ENCODE measurements around the gene ZNF384. TPM values are rescaled to one million over a fixed set of nuclear protein-coding genes. Genes with fewer than 3 reads are reported as not detected.
A peak's percentile ranks its signal among the peaks of the same experiment; 100 is the strongest.

ZNF384 gene
- total and polyA plus RNA-seq, 4 donors = 3.9 to 12.7 (median 10.0) TPM

DNA sequence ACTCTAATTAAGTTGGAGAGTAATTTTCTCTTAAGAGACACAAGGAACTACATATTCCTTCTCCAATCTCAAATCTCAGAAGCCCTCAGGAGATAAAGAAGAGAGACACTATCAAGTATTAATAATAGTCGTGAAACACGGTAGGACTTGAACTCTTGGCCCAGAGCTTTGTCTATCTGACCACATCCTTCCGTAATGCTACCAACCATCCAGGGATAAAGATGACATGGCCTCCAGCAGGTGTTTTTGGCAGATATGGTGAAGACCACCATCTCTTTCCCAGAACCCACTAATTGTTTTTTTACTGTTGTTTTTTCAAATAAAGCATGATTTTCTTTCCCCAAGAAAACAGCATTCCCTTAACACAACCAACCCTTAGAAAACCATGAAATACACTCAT, 3.4 kb downstream of the ZNF384 start:
- Histone ChIP-seq H3K4me3 (ENCODE audit: low read depth in 1 of 3, low read length in 3 of 3) (no peak overlapping the region), H3K9ac (ENCODE audit: low read depth in 1 of 2, low read length in 2 of 2) (no peak overlapping the region), H3K4me1 (ENCODE audit: control insufficient read depth in 4 of 4, insufficient read depth in 4 of 4, low read length in 3 of 4) (peaks cover 4 to 28% (median 24%) of the 10 kb centered on the region in 4 donors), H3K9me3 (ENCODE audit: control insufficient read depth in 4 of 4, low read length in 3 of 4) (no peaks in the 10 kb centered on the region), H3K36me3 (ENCODE audit: control insufficient read depth in 4 of 4, insufficient read depth in 3 of 4, low read depth in 1 of 4, low read length in 3 of 4) (peaks cover 1 to 12% (median 8%) of the 10 kb centered on the region in 4 donors), H3K27ac (ENCODE audit: low read depth in 1 of 2, low read length in 2 of 2) (no peak overlapping the region), H3K27me3 (ENCODE audit: control insufficient read depth in 4 of 4, insufficient read depth in 4 of 4, low read length in 3 of 4) (no peaks in the 10 kb centered on the region)
- no peak for TF ChIP-seq FOXA1 (IDR thresholded peaks at IDR 0.05)
- no peak for TF ChIP-seq HNF4G (IDR thresholded peaks at IDR 0.05)
- TF ChIP-seq SP1 (IDR thresholded peaks at IDR 0.05) = no peak
- TF ChIP-seq, protein P1, sequence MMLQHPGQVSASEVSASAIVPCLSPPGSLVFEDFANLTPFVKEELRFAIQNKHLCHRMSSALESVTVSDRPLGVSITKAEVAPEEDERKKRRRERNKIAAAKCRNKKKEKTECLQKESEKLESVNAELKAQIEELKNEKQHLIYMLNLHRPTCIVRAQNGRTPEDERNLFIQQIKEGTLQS (IDR thresholded peaks at IDR 0.05) = no peak
- TF ChIP-seq, protein P2, sequence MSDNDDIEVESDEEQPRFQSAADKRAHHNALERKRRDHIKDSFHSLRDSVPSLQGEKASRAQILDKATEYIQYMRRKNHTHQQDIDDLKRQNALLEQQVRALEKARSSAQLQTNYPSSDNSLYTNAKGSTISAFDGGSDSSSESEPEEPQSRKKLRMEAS (IDR thresholded peaks at IDR 0.05) = no peak
- no peak for DNase-seq (ENCODE audit: low spot score)
- WGBS = 84% methylated on average over 3 of the region's 3 CpGs

DNA sequence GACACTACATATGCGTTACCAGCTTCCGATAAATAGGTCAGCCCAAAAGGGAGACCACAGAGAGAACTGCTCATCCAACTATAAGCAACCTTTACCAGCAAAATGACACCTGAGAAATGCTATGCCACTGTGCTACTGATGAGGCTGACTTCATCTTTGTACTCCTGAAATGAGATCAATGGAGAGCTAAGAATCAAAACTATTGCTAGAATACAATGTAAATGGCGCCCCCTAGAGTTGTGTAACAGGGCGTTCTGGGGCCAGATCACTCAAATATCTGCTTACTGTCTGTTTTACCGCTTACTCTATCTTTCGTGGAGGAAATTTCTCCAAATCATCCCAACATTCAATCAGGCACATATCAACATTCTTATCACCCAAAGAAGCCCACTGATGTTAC, 4.6 kb downstream of the ZNF384 start:
- Histone ChIP-seq H3K27me3 (ENCODE audit: control insufficient read depth in 4 of 4, insufficient read depth in 4 of 4, low read length in 3 of 4) (no peaks in the 10 kb centered on the region), H3K4me1 (ENCODE audit: control insufficient read depth in 4 of 4, insufficient read depth in 4 of 4, low read length in 3 of 4) (peaks cover 4 to 21% (median 15%) of the 10 kb centered on the region in 4 donors), H3K36me3 (ENCODE audit: control insufficient read depth in 4 of 4, insufficient read depth in 3 of 4, low read depth in 1 of 4, low read length in 3 of 4) (peaks cover 1 to 20% (median 9%) of the 10 kb centered on the region in 4 donors), H3K9ac (ENCODE audit: low read depth in 1 of 2, low read length in 2 of 2) (no peak overlapping the region), H3K9me3 (ENCODE audit: control insufficient read depth in 4 of 4, low read length in 3 of 4) (no peaks in the 10 kb centered on the region), H3K27ac (ENCODE audit: low read depth in 1 of 2, low read length in 2 of 2) (no peak overlapping the region), H3K4me3 (ENCODE audit: low read depth in 1 of 3, low read length in 3 of 3) (no peak overlapping the region)
- TF ChIP-seq, protein P1 (IDR thresholded peaks at IDR 0.05) = no peak
- TF ChIP-seq, protein P3, sequence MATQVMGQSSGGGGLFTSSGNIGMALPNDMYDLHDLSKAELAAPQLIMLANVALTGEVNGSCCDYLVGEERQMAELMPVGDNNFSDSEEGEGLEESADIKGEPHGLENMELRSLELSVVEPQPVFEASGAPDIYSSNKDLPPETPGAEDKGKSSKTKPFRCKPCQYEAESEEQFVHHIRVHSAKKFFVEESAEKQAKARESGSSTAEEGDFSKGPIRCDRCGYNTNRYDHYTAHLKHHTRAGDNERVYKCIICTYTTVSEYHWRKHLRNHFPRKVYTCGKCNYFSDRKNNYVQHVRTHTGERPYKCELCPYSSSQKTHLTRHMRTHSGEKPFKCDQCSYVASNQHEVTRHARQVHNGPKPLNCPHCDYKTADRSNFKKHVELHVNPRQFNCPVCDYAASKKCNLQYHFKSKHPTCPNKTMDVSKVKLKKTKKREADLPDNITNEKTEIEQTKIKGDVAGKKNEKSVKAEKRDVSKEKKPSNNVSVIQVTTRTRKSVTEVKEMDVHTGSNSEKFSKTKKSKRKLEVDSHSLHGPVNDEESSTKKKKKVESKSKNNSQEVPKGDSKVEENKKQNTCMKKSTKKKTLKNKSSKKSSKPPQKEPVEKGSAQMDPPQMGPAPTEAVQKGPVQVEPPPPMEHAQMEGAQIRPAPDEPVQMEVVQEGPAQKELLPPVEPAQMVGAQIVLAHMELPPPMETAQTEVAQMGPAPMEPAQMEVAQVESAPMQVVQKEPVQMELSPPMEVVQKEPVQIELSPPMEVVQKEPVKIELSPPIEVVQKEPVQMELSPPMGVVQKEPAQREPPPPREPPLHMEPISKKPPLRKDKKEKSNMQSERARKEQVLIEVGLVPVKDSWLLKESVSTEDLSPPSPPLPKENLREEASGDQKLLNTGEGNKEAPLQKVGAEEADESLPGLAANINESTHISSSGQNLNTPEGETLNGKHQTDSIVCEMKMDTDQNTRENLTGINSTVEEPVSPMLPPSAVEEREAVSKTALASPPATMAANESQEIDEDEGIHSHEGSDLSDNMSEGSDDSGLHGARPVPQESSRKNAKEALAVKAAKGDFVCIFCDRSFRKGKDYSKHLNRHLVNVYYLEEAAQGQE (IDR thresholded peaks at IDR 0.05) = no peak
- TF ChIP-seq, protein P4, sequence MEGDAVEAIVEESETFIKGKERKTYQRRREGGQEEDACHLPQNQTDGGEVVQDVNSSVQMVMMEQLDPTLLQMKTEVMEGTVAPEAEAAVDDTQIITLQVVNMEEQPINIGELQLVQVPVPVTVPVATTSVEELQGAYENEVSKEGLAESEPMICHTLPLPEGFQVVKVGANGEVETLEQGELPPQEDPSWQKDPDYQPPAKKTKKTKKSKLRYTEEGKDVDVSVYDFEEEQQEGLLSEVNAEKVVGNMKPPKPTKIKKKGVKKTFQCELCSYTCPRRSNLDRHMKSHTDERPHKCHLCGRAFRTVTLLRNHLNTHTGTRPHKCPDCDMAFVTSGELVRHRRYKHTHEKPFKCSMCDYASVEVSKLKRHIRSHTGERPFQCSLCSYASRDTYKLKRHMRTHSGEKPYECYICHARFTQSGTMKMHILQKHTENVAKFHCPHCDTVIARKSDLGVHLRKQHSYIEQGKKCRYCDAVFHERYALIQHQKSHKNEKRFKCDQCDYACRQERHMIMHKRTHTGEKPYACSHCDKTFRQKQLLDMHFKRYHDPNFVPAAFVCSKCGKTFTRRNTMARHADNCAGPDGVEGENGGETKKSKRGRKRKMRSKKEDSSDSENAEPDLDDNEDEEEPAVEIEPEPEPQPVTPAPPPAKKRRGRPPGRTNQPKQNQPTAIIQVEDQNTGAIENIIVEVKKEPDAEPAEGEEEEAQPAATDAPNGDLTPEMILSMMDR (IDR thresholded peaks at IDR 0.05; ENCODE audit: low read depth, low read length, missing input control) = peak; percentile 27
- peak; percentile 44 to 66 for TF ChIP-seq RAD21 (IDR thresholded peaks at IDR 0.05)
- TF ChIP-seq HNF4A (conservative IDR thresholded peaks at IDR 0.05) = no peak
- no peak for DNase-seq (ENCODE audit: low spot score)
- WGBS = 75% methylated on average over 6 of the region's 6 CpGs

DNA sequence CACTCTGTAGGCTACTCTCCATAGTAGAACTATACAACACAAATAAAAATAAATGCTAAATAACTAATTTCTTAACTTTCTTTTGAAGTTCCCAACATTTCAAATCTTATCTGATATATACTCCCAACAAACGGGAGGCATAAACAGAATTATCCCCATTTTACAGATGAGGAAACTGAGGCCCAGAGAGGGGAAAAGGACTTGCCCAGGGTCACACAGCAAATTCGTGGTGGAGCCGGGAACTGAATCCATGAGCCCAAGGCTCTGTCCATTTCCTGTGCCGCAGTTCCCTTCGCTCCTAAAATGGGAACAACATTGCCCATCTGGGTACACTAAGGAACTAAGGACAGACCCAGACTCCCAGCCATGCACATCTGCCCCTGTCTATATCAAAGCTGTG, 12.2 kb downstream of the ZNF384 start:
- Histone ChIP-seq H3K36me3 (ENCODE audit: control insufficient read depth in 4 of 4, insufficient read depth in 3 of 4, low read depth in 1 of 4, low read length in 3 of 4) (peaks cover 20 to 81% (median 55%) of the 10 kb centered on the region in 4 donors), H3K27ac (ENCODE audit: low read depth in 1 of 2, low read length in 2 of 2) (no peak overlapping the region), H3K9ac (ENCODE audit: low read depth in 1 of 2, low read length in 2 of 2) (no peak overlapping the region), H3K4me3 (ENCODE audit: low read depth in 1 of 3, low read length in 3 of 3) (no peak overlapping the region), H3K27me3 (ENCODE audit: control insufficient read depth in 4 of 4, insufficient read depth in 4 of 4, low read length in 3 of 4) (no peaks in the 10 kb centered on the region), H3K9me3 (ENCODE audit: control insufficient read depth in 4 of 4, low read length in 3 of 4) (no peaks in the 10 kb centered on the region), H3K4me1 (ENCODE audit: control insufficient read depth in 4 of 4, insufficient read depth in 4 of 4, low read length in 3 of 4) (no peaks in the 10 kb centered on the region)
- no peak for DNase-seq (ENCODE audit: low spot score)
- 92% methylated on average over 5 of the region's 5 CpGs for WGBS
- TF ChIP-seq HNF4G (IDR thresholded peaks at IDR 0.05) (no peak), NR2F2 (IDR thresholded peaks at IDR 0.05) (no peak), EGR1 (IDR thresholded peaks at IDR 0.05; ENCODE audit: low read depth in 2 of 2) (no peak), SP1 (IDR thresholded peaks at IDR 0.05) (no peak), TAF1 (conservative IDR thresholded peaks at IDR 0.05) (no peak), FOXA1 (IDR thresholded peaks at IDR 0.05) (no peak), YY1 (IDR thresholded peaks at IDR 0.05) (no peak)
- TF ChIP-seq, protein P5, sequence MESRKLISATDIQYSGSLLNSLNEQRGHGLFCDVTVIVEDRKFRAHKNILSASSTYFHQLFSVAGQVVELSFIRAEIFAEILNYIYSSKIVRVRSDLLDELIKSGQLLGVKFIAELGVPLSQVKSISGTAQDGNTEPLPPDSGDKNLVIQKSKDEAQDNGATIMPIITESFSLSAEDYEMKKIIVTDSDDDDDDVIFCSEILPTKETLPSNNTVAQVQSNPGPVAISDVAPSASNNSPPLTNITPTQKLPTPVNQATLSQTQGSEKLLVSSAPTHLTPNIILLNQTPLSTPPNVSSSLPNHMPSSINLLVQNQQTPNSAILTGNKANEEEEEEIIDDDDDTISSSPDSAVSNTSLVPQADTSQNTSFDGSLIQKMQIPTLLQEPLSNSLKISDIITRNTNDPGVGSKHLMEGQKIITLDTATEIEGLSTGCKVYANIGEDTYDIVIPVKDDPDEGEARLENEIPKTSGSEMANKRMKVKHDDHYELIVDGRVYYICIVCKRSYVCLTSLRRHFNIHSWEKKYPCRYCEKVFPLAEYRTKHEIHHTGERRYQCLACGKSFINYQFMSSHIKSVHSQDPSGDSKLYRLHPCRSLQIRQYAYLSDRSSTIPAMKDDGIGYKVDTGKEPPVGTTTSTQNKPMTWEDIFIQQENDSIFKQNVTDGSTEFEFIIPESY (IDR thresholded peaks at IDR 0.05) = no peak
- TF ChIP-seq, protein P3 (IDR thresholded peaks at IDR 0.05) = no peak

Measured in liver (tissue), 9 donors.